HG02798 (cell line): ENCODE data around the gene NTRK2.

Experiments used
- ATAC-seq: cut with Tn5 transposase; IDR thresholded peaks from one replicate; pipeline ENCODE4 v1.9.1; 2021; ENCODE audit warnings: mild to moderate bottlenecking; ENCODE audit not compliant: unreplicated experiment, poor library complexity

Gene NTRK2

DNA sequence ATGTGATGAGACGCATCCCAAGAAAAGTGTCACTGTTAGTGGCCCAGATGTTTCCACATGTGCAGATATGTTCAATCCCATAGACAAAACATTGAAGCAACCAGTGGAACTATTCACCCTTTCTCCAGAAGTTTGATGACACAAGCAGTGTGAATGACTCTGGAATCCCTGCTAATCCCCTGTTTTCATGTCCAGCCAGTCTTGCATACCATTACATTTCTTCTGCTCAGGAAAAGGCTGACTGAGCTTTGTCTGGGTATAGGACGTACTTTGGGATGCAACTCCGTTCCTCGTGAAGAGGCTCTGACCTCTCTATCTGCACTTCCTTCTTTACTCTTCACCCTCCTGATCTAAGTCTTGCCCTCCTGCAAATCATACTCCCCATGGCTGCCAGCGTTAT lies 172.4 kb downstream of the NTRK2 start:
- no peak for ATAC-seq

DNA sequence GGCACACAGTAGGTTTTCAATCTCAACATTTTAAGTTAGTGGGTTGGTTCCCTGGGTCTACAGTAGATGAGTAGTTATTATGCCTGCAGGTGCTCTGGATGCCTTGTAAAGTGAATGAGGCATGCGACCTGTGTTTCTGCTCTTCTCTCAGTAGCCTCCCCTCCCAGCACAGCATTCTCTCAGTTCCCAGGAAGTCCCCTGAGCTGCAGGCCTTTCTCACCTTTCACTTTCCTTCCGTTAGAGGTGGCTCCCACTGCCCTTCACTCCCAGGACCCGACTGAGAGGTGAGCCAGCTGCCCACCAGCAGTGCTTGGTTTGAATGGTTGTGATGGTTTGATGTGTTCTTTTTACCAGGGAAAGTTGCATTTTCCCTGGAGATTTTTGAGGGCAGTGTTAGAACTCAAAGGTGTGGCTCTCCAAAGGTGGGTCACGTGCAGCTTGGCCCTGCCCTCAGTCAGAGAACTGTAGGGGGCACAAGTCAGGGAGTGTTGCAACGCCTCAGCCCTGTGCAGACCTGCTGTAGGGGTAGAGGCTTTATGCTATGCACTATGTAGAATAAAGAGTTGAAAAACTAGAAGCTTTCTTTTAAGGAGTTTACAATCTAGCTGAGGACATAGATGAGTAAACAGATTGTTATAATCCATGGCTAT lies 173.8 kb downstream of the NTRK2 start:
- ATAC-seq, result no peak

DNA sequence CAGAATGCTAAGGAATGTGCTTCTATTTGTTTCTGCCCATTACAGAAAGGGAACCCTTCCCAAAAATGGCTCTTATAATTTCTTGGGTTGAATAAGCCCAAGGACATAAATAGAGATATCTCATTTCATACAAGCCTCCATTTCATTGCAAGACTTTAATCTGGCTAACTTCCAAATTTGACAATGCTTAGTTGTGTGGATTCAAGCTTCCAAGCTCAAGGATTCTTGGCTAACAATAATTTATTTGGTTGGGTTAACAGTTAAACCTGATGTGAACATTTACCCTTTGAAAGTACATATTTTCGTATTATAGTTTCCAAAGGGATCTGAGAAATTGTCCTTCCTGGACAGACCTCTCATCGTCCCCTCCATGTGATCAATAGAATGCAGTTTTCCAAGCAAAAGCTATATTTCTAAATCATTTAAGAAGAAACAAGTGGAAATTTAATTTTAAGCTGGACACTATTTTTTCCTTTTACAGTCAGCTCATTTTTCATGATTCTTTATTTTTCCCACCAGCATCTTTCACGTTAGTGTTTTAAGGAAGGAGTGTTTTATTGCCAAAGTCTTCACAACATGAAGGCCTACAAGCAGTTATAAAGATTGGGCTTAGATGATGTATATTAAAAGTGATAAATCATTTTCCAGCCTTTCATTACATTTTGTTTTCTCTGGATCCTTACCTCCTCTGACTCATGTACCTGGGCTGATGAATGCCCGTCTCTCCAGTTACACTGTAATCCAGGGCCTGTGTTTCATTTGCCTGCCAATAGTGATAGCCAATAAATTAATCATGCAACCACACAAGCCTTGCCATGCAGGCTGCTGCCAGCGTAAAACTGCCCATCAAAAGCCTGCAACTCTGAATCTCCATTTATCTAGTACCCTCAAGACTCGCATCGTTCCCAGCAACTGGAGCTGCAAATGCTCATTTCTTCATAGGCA lies 176.7 kb downstream of the NTRK2 start:
- no peak for ATAC-seq

DNA sequence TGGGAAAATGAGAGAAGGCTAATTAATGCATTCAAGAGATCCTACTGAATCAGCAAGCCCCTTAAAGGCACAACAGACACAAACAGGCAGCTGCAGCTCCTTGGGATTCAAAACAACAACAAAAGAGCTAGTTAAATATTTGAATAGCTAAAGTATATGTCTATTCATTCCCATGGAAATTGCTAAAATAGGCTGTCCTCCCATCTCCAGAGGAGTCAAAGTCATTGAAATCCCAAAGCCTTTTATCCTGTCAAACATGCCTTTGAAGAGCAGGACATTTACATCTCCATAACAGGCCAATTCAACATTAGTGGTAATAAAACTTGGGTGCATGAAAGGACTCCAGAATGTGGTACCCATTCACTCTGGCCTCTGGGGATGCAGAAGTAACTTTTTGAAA lies 177.4 kb downstream of the NTRK2 start:
- no peak for ATAC-seq

DNA sequence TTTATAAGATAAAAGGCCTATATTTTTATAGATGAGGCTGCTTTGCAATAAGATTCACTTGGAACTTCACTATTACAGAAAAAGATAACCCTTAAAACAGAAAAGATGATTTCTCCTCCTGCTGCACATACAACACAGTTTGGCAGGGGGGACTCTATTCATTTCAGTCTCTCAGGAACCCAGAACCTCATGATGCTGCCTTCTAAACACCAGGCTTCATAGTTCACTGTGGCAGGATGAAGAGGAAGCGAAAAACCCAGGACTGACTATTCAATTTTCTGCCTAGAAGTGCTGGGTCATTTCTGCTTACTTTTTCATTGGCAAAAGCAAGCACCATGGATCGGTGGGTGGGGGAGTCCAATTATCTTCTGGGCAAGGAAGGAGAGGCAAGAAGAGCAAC lies 179.5 kb downstream of the NTRK2 start:
- ATAC-seq, result no peak

- ATAC-seq, result no peak
Observed at GRCh38 chr9:84850830-84851392, 181.4 kb downstream of the NTRK2 start.

GRCh38 chr9:84851935-84852585 lies 182.5 kb downstream of the NTRK2 start:
- ATAC-seq, result no peak

DNA sequence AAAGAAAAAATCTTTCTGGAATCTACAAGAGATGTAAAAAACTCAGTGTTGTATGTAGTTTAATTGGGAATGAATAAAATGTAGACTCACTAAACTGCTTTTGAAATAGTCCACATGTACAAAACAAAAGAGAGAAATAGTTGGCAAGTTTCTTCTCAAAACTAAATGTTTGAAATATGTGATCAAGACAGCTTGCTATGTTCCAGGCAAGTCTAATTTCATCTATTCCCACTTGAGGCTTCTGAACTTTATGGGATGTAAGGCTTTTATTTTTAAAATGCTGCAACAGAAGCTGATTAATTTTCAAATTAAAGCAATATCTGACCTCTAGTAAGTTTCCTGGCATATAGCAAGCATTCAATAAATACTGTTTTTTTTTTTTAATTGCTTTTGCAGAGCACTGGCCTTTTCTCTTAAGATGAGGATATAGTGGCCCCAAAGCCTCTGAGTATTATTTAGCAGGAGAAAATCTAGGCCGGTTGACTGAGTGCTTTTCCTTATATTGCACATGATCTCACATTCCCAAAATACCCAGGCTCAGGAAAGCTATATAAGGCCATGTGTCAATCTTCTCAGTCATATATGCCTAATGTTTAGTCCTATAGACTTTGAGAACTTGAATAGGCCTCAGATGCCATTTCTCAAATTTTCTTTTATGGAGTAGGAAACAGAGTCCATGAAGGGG lies 183.2 kb downstream of the NTRK2 start:
- ATAC-seq, result no peak

- ATAC-seq, result no peak
Observed at GRCh38 chr9:84856181-84856632, 186.7 kb downstream of the NTRK2 start.

- ATAC-seq, result no peak
Observed at GRCh38 chr9:84857211-84857610, 187.7 kb downstream of the NTRK2 start.

- ATAC-seq, result no peak
Observed at GRCh38 chr9:84858364-84858763, 188.8 kb downstream of the NTRK2 start.

DNA sequence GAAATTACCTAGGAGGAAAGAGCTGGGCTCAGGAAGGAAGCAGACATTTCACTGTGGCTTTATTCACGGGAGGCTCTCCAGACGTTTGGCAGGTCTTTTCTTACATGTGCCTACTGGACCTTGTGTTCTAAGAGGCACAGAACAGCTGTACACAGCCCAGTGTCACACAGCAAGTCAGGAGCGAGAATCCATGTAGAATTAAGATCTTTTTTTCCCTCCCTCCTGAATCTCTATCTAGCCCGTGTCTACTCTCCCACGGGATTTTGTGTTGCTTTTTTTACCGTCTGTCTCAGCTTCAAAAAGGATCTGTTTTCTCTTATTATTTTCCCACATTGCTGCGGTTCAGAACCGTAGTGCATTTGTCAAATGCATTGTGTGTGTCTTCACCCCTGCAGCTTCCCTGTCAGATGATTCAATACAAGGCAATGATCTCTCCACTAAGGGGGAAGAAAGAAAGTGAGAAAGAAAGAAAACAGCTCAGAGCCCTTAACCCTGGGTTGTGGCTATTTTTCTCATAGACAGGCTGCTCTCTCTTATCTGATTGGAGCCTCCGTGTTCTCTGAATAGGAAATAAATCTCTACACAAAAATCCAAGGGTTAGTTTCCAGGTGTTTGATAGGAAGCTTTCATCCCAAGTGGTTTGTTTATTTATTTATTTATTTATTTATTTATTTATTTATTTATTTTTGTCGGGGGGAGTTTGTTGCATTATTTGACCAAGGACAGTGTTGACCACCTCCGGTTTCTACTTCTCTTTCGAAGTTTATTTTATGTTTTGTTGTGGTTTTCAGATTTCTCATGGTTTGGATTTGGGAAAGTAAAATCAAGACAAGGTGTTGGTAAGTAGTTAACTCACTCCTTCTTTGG lies 191.0 kb downstream of the NTRK2 start:
- ATAC-seq, result no peak

DNA sequence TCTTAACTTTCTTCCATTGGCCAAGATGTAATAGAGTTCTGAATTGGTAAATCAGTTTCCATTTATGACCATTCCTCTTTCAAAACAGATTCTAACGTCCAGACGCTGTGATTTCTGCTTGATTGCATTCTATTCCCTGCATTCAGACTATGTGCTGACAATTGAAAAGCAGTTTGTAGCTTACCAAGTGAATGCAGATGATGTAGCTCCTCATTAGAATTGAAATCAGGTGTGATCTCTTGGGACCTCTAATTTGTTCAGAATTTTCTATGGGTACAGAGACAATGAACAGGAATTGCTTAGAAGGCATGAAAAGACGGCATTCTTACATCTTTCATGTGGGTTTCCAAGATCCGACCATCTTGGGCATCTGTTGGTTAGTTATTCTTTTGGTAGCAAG lies 191.9 kb downstream of the NTRK2 start:
- no peak for ATAC-seq

DNA sequence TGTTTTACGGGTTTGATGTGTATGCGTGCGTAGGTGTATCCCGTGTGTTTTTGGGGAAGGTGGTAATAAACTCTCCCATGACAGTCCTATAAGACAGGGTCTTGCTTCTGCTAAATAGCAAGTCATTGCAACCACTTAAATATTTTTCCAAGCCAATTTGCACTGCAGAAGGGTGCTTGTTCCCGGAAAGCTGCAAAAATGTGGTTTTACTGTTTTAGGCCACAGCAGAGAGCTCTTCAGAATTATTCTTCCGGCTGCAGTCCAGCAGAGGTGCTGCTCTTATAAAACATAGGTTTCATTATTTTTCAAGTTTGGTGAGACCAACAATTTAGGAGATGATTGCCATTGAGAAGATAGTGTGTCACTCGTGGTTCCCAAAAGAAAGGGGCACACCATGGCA lies 192.8 kb downstream of the NTRK2 start:
- ATAC-seq, result no peak

GRCh38 chr9:84862810-84863287 lies 193.3 kb downstream of the NTRK2 start:
- no peak for ATAC-seq

- no peak for ATAC-seq
Observed at GRCh38 chr9:84863372-84863771, 193.8 kb downstream of the NTRK2 start.

DNA sequence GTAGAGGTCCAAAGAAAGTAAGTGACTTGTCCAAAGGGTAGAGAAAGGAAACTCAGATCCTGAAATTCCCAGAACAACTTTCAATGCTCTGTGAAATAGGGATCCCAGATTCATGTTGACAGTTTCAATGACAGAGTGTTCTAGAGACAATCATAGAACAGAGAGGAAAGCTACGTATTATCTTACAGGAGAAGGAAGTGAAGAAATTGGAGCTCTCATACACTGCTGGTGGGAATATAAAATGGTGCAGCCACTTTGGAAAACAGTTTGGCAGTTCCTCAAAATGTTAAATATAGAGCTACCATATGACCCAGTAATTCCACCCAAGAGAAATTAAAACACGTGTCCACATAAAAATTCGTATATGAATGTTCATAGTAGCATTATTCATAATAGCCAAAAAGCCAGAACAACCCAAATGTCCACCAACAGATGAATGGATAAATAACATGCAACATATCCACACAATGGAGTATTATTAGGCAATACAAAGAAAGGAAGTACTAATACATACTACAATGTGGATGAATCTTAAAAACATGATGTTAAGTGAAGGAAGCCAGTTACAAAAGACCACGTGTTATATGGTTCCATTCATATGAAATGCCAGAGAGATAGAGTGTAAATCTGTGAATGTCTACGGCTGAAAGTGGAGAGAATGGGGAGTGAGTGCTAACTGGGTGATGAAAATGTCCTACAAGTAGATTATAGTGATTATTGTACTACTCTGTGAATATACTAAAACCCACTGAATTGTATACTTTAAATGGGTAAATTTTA lies 197.1 kb downstream of the NTRK2 start:
- no peak for ATAC-seq

DNA sequence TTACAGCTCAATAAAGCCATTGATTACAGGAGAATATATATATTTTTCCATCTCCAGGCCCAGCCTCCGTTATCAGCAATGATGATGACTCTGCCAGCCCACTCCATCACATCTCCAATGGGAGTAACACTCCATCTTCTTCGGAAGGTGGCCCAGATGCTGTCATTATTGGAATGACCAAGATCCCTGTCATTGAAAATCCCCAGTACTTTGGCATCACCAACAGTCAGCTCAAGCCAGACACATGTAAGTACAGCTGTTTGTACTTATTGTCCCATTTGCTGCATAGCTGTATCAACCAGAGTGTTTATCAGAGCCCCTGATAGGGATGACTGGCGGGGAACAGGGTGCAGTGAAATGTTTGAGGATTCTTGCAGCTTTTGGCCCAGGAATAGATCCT lies 197.7 kb downstream of the NTRK2 start:
- no peak for ATAC-seq
